HG03064 (cell line): ENCODE measurements around the gene CHI3L1.

ENCODE experiments used
- ATAC-seq: cut with Tn5 transposase; IDR thresholded peaks from one replicate; pipeline ENCODE4 v1.9.1; 2021; ENCODE audit warnings: low read depth; ENCODE audit not compliant: unreplicated experiment

Gene CHI3L1

GRCh38 chr1:203138066-203138465 lies 48.4 kb downstream of the CHI3L1 start:
- no peak for ATAC-seq

- no peak for ATAC-seq
Observed at GRCh38 chr1:203137324-203137723, 49.2 kb downstream of the CHI3L1 start.

- no peak for ATAC-seq
Observed at GRCh38 chr1:203136409-203137042, 50.0 kb downstream of the CHI3L1 start.

- ATAC-seq = no peak
Observed at GRCh38 chr1:203135636-203136305, 50.7 kb downstream of the CHI3L1 start.

- ATAC-seq = no peak
Observed at GRCh38 chr1:203133970-203134725, 52.4 kb downstream of the CHI3L1 start.

GRCh38 chr1:203131548-203132200 lies 54.8 kb downstream of the CHI3L1 start:
- ATAC-seq = no peak

- ATAC-seq = no peak
Observed at GRCh38 chr1:203130358-203130985, 56.0 kb downstream of the CHI3L1 start.

- no peak for ATAC-seq
Observed at GRCh38 chr1:203129501-203130231, 56.8 kb downstream of the CHI3L1 start.
